HepG2 (cell line): ENCODE measurements around the gene TKFC. TPM values are rescaled to one million over a fixed set of nuclear protein-coding genes. Genes with fewer than 3 reads are reported as not detected.

Source experiments
- ATAC-seq: fragments of 200-7000 bp; cut with Tn5 transposase; 3 replicates; pipeline ENCODE4 v1.9.1; 2020; ENCODE audit warnings: mild to moderate bottlenecking, moderate library complexity
- BruUV-seq: library from RNA; stranded (reverse); fragments of 400-500 nt; replicated peaks from 2 replicates; lab custom pipeline; 2021; lab: Mats Ljungman, UMichigan
- CTCF ChIA-PET: fragments of 300-600 bp; formaldehyde crosslinking; extraction: SDS; loops from one replicate; lab custom pipeline; 2021; ENCODE audit warnings: low total read pairs, inconsistent platforms, low intra/inter-chr PET ratio; lab: Yijun Ruan, JAX
- POLR2A ChIA-PET: fragments of 350-600 bp; sonication (Branson Sonifier 250); formaldehyde crosslinking; loops from one replicate; lab custom pipeline; 2020; ENCODE audit warnings: antibody characterized with exemption, inconsistent platforms; lab: Yijun Ruan, JAX
- DNase-seq: peaks from one replicate; pipeline ENCODE4 v3.0.0-alpha.2; 2015; ENCODE audit warnings: low spot score
- FAIRE-seq: peaks from 3 replicates; lab custom pipeline; 2011; peaks lifted over from hg19 to GRCh38; lab: Jason Lieb, UNC
- H2AFZ ChIP-seq: one replicate; pipeline ENCODE4 v1.6.1; 2011; ENCODE audit warnings: low read length, inconsistent platforms
- H3K27ac ChIP-seq: fragments of 300-600 bp; 3 replicates; pipeline ENCODE4 v1.8.0; 2011; ENCODE audit warnings: mixed run types, mild to moderate bottlenecking, mixed read lengths, low read length, inconsistent platforms; ENCODE audit not compliant: insufficient read depth; ENCODE audit errors: extremely low read length
- H3K27me3 ChIP-seq, 2 experiments: fragments of 200-600 bp in 1 of 2; 2 replicates in 1 of 2; 3 replicates in 1 of 2; pipeline versions ENCODE4 v1.6.0 to v1.8.0; 2011; ENCODE audit warnings: low read length in 2 of 2, mild to moderate bottlenecking in 2 of 2, moderate library complexity in 2 of 2, inconsistent platforms in 1 of 2; ENCODE audit not compliant: insufficient read depth in 2 of 2, control insufficient read depth in 1 of 2
- H3K36me3 ChIP-seq, 2 experiments: fragments of 200-600 bp in 1 of 2; replicated peaks in 1 of 2; 2 replicates in 1 of 2; 3 replicates in 1 of 2; pipeline versions ENCODE4 v1.5.1 to v1.8.0; 2011; ENCODE audit warnings: low read length in 2 of 2, inconsistent platforms in 1 of 2; ENCODE audit not compliant: insufficient read depth in 2 of 2, control insufficient read depth in 1 of 2
- H3K4me1 ChIP-seq: 2 replicates; pipeline ENCODE4 v1.5.1; 2012; ENCODE audit warnings: low read length, inconsistent platforms; ENCODE audit not compliant: insufficient read depth
- H3K4me2 ChIP-seq: 2 replicates; pipeline ENCODE4 v1.6.0; 2011; ENCODE audit warnings: low read depth, low read length, inconsistent platforms
- H3K4me3 ChIP-seq, 3 experiments: fragments of 200-600 bp in 1 of 3; sonication (generic), shearing (Covaris generic) in 1 of 3; replicated peaks in 1 of 3; 2 replicates each; pipeline ENCODE4 v1.5.1; 2011 to 2016; ENCODE audit warnings: low read length in 3 of 3, inconsistent platforms in 2 of 3, low read depth in 2 of 3, mild to moderate bottlenecking in 2 of 3, control low read depth in 1 of 3, mixed read lengths in 1 of 3; ENCODE audit not compliant: insufficient read depth in 1 of 3
- H3K79me2 ChIP-seq: one replicate; pipeline ENCODE4 v1.6.1; 2011; ENCODE audit warnings: low read length, inconsistent platforms; ENCODE audit not compliant: insufficient read depth
- H3K9ac ChIP-seq: 2 replicates; pipeline ENCODE4 v1.6.0; 2011; ENCODE audit warnings: mild to moderate bottlenecking, low read depth, low read length, inconsistent platforms; ENCODE audit not compliant: insufficient read depth
- H3K9me3 ChIP-seq: 2 replicates; pipeline ENCODE4 v1.5.1; 2012; ENCODE audit warnings: mild to moderate bottlenecking, low read length
- H4K20me1 ChIP-seq: 2 replicates; pipeline ENCODE4 v1.6.0; 2011; ENCODE audit warnings: inconsistent platforms, mild to moderate bottlenecking, low read length, moderate library complexity; ENCODE audit not compliant: insufficient read depth
- AGO2 ChIP-seq: fragments of 200-400 bp; formaldehyde crosslinking; optimal IDR thresholded peaks from 2 replicates; pipeline ENCODE3; 2017; ENCODE audit warnings: mild to moderate bottlenecking, low read depth, low read length, moderate library complexity
- ESRRA ChIP-seq: sonication (generic); formaldehyde crosslinking; IDR thresholded peaks from 2 replicates; pipeline ENCODE4 v1.5.1; 2020; ENCODE audit warnings: mild to moderate bottlenecking, low read depth, missing genetic modification reagents
- ETS1 ChIP-seq: sonication (generic); formaldehyde crosslinking; IDR thresholded peaks from 2 replicates; pipeline ENCODE4 v1.4.0; 2020; ENCODE audit warnings: missing genetic modification reagents
- FOXP4 ChIP-seq: sonication (generic); formaldehyde crosslinking; IDR thresholded peaks from 2 replicates; pipeline ENCODE4 v1.4.0; 2020; ENCODE audit warnings: missing genetic modification reagents
- HOXA5 ChIP-seq: sonication (generic); formaldehyde crosslinking; IDR thresholded peaks from 2 replicates; pipeline ENCODE4 v1.4.0; 2020; ENCODE audit warnings: missing genetic modification reagents
- SSRP1 ChIP-seq: IDR thresholded peaks from 2 replicates; pipeline ENCODE4 v1.6.1; 2016; ENCODE audit warnings: control low read depth
- STAT5B ChIP-seq: sonication (generic); formaldehyde crosslinking; IDR thresholded peaks from 2 replicates; pipeline ENCODE4 v1.4.0; 2020; ENCODE audit warnings: missing genetic modification reagents
- YY1 ChIP-seq: IDR thresholded peaks from 2 replicates; pipeline ENCODE4 v1.6.1; 2011; ENCODE audit warnings: low read length, low read depth, moderate library complexity, mild to moderate bottlenecking; ENCODE audit not compliant: insufficient read depth, insufficient replicate concordance
- ZNF441 ChIP-seq: sonication (generic); formaldehyde crosslinking; IDR thresholded peaks from 2 replicates; pipeline ENCODE4 v1.7.0; 2021; ENCODE audit warnings: missing genetic modification reagents, borderline replicate concordance
- ZNF574 ChIP-seq: sonication (generic); formaldehyde crosslinking; IDR thresholded peaks from 2 replicates; pipeline ENCODE4 v1.4.0; 2020; ENCODE audit warnings: missing genetic modification reagents
- WGBS: methylation state at CpG from one replicate; pipeline ENCODE4 v1.1.6; 2017; ENCODE audit warnings: low lambda C conversion rate; 5-methylcytosine and 5-hydroxymethylcytosine counted together
- in situ Hi-C: cut with HindIII; loops from 2 replicates; pipeline ENCODE4 v1.10.0; 2017; ENCODE audit warnings: low pct_unique_long_range_greater_than_20kb; ENCODE audit not compliant: extremely low pct_ligation_motif_present
- intact Hi-C: fragments of 100-400 bp; cut with micrococcal nuclease; formaldehyde crosslinking; loops from one replicate; pipeline ENCODE4 v1.10.0; 2022; ENCODE audit not compliant: unreplicated experiment
- polyA plus RNA-seq, 8 experiments: library from polyadenylated mRNA; depleted of rRNA in 3 of 8; stranded (reverse) in 7 of 8; unstranded in 1 of 8; fragments of >200 nt; fragmentation: Illumina TruSeq in 4 of 8; extraction: Trizol in 4 of 8; gene quantifications; 2 replicates each; pipeline versions ENCODE4 v1.2.1 to v1.2.3, GENCODE V29; 2011 to 2016; ENCODE audit warnings: low read depth in 4 of 8, missing spikeins in 1 of 8, mixed read lengths in 1 of 8; ENCODE audit not compliant: insufficient read depth in 1 of 8
- total RNA-seq, 5 experiments: library from RNA; depleted of rRNA; stranded (reverse); fragments of >200 nt; fragmentation: Illumina TruSeq; extraction: Trizol; gene quantifications; 2 replicates each; pipeline ENCODE4 v1.2.3, GENCODE V29; 2016; ENCODE audit warnings: low read depth in 1 of 5
- TF ChIP-seq, protein P1 (sequence below): sonication (generic); formaldehyde crosslinking; IDR thresholded peaks from 2 replicates; pipeline ENCODE4 v1.4.0; 2020; ENCODE audit warnings: missing genetic modification reagents

Gene TKFC
- total and polyA plus RNA-seq, 2 of the 13 experiments (the other 11 are each of a cell fraction or from before 2014, with no cell fraction given) = 147 to 197 TPM

DNA sequence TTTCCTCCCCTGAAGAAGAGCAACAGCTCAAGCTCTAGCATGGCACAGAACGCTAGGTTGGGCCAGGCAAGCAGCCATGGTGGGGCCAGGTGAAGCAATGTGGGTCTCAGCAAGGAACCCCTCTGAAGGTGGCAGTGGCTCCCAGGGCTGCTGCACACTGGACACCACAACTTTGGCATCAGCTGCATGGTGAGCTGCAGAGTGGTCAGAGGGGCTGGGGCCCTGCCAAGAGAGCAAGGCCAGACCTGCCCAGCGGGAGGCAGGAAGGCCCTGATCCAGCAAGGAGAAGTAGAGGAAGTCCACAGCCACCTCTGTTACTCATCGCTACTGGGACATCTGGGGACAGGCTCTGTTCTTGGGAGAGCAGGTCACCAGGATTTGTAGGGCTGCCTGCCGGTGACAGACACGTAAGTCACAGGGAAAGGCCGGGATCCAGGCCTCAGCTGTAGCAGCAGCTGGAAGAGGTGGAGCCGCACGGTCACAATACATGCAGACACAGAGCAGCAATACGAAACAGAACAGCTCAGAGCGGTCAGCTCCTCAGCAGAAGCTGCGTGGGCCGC, 16.2 kb downstream of the TKFC start (continued):
- TF ChIP-seq STAT5B (CRISPR knock-in tag) (no peak), ZNF574 (CRISPR knock-in tag) (0 out of 2 replicates have a peak, but pooled peaks have one; percentile 28), AGO2 (peak; percentile 88)
- TF ChIP-seq, protein P1, sequence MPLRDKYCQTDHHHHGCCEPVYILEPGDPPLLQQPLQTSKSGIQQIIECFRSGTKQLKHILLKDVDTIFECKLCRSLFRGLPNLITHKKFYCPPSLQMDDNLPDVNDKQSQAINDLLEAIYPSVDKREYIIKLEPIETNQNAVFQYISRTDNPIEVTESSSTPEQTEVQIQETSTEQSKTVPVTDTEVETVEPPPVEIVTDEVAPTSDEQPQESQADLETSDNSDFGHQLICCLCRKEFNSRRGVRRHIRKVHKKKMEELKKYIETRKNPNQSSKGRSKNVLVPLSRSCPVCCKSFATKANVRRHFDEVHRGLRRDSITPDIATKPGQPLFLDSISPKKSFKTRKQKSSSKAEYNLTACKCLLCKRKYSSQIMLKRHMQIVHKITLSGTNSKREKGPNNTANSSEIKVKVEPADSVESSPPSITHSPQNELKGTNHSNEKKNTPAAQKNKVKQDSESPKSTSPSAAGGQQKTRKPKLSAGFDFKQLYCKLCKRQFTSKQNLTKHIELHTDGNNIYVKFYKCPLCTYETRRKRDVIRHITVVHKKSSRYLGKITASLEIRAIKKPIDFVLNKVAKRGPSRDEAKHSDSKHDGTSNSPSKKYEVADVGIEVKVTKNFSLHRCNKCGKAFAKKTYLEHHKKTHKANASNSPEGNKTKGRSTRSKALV = no peak
- TF ChIP-seq, all 625 proteins: peak for 11

GRCh38 chr11:61349916-61350315, 16.9 kb downstream of the TKFC start:
- Histone ChIP-seq H3K4me2 (no peak overlapping the region), H3K27ac (no peak overlapping the region), H3K79me2 (no peaks in the 10 kb centered on the region), H3K27me3 (no peaks in the 10 kb centered on the region), H3K9ac (no peak overlapping the region), H3K4me1 (no peaks in the 10 kb centered on the region), H3K4me3 (no peak overlapping the region), H2AFZ (no peak overlapping the region), H3K36me3 (peaks cover 21 to 26% of the 10 kb centered on the region in 2 experiments), H3K9me3 (no peaks in the 10 kb centered on the region), H4K20me1 (peaks cover 3% of the 10 kb centered on the region; the same call in 1 of the 2 replicates)
- POLR2A ChIA-PET = interaction anchor here (3.0 kb wide), 1 partner anchor 12 kb away, joined by 26 read pairs; the partner anchor contains the start of genes CYB561A3 and TMEM138
- WGBS = 94% methylated on average over 9 of the region's 10 CpGs
- intact Hi-C loops (no loop called here), in situ Hi-C loops (no loop called here)
- no peak for FAIRE-seq
- no TSS peak for BruUV-seq
- no peak for DNase-seq
- CTCF ChIA-PET = no interaction called here
- peak; percentile 2; the same call in 2 of the 3 replicates for ATAC-seq
- TF ChIP-seq YY1 = no peak
- 0 out of 2 replicates have a peak, but pooled peaks have one; percentile 34 for TF ChIP-seq ESRRA
- TF ChIP-seq FOXP4 (CRISPR knock-in tag) = no peak
- no peak for TF ChIP-seq SSRP1 (CRISPR knock-in tag)
- no peak for TF ChIP-seq ZNF441 (CRISPR knock-in tag)
- TF ChIP-seq ETS1 (CRISPR knock-in tag) = no peak
- TF ChIP-seq HOXA5 (CRISPR knock-in tag) = no peak
